GM19467 (cell line): ENCODE results near the gene REG1B.

ENCODE experiments used
- ATAC-seq: cut with Tn5 transposase; IDR thresholded peaks from one replicate; pipeline ENCODE4 v1.9.1; 2021; ENCODE audit warnings: mild to moderate bottlenecking, moderate library complexity; ENCODE audit not compliant: unreplicated experiment

Gene REG1B

GRCh38 chr2:79087785-79088364 is at the start of gene REG1B:
REG1B (minus strand) TSS chr2:79087993; CDS start chr2:79087612, 381 bp downstream.
- ATAC-seq = no peak

DNA sequence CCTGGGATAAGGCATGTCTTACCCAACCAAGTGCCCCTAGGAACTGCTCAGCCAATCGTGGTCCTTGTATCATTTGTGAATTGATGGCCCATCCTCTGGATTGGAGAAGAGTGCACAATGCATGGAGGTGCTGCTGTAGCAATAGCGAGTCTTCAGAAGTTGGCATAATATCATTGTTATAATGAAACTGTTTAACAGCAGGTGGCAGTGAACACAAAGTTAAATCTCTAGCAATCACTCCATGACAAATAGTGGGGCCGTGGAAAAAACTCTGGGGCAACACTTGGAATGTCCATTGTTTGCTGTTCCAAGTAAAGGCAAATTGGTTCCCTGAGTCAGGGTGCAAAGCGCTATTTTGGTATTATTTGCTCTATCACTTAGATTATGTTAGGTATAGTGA is 43.9 kb upstream of the REG1B start:
- no peak for ATAC-seq

DNA sequence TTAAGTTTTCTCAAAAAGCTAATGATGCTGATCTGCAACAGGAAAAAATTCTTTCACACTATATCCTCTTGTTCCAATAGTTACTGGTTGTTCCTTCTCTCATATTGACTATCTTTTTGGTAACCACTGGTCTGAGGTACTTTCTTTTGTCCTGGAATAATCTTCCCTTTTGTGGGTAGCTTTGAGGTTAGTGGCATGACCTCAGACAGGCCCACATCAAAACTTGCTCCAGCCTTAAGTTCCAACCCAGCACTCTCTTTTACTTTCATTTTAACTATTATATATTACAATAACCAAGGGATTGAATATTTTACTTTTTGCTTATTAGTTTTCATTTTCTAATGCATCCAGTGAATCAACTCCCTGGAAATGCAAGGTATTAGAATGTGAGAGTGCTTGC is 42.0 kb upstream of the REG1B start:
- ATAC-seq = no peak

DNA sequence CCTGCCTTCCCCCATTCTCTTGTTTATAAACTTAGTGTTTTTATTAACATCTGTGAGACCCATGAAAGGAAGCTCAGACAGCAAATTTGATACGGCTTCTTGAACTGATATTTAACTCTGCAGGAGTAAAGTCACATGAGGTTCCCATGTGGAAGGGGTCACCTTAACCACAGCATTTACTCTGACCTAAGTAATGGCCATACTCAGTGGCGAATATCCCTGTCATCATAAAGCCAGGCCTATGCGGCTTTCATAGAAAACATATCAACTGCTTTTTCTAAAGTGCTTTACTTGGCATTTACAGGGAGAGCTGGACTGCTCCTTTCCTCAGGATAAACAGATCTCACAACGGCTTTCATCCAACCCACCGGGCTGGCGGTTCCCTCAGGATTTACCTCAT is 41.5 kb upstream of the REG1B start:
- ATAC-seq = no peak

DNA sequence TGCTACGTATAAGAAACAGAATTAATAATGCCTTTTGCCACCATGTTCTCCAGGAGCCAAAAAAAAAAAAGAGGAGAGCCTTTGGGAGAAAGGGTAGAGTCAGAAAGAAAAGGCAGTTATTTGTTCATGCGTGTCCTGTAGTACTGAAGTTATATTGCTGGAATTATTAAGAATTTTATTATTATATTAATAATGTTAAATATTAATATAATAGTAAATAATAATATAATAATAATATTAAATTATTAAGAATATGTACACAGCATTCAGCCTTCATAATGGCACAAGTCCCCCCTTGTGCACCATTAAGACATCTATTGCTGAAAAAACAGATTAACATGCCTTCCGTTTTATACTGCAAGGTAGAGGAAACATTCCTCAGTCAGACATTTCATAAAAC is 40.6 kb upstream of the REG1B start:
- no peak for ATAC-seq

- no peak for ATAC-seq
Measured at GRCh38 chr2:79125721-79125985, 37.9 kb upstream of the REG1B start.

GRCh38 chr2:79124907-79125720 is 37.3 kb upstream of the REG1B start:
- ATAC-seq = no peak

DNA sequence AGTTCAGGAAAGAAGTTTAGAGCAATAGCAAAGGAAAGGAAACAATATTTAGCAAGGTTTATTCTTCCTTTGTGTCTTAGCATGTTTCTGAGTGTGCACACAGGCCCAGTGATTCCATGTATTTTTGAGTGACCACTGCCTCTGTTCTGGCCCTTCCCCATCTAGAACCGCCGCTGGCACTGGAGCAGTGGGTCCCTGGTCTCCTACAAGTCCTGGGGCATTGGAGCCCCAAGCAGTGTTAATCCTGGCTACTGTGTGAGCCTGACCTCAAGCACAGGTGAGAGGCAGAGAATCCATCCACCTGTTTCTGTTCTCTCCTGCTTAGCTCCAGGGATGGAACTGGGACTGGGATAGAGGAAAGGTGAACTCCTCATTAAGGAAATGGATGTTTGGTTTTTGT is 34.9 kb upstream of the REG1B start:
- ATAC-seq = no peak

DNA sequence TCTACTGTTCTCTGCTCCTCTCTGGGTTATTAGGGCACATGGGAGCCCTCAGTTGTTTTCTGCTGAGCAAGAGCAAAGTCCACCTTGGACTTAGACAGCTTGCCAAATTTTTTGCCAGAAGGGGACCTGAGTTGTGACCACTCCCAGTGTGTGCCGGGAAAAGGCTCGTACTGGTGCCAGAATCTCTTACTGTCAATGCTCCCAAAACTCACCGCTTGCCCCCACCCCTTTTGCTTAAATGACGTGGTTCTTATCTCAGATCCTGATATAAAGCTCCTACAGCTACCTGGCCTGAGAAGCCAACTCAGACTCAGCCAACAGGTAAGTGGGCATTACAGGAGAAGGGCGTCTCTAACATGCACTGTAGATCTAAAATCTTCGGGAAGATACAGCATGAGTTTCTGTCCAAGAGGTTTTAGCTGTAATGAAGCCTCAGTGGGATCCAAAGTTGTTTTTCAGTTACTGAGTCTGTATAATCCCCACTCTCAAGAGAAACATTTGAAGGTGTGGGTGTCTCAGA is 32.5 kb upstream of the REG1B start, which contains the start of gene REG1A:
REG1A (plus strand) TSS at position 295 of the 520 bp plus-strand sequence. CDS start 374 bp downstream, outside the sequence.
- no peak for ATAC-seq

DNA sequence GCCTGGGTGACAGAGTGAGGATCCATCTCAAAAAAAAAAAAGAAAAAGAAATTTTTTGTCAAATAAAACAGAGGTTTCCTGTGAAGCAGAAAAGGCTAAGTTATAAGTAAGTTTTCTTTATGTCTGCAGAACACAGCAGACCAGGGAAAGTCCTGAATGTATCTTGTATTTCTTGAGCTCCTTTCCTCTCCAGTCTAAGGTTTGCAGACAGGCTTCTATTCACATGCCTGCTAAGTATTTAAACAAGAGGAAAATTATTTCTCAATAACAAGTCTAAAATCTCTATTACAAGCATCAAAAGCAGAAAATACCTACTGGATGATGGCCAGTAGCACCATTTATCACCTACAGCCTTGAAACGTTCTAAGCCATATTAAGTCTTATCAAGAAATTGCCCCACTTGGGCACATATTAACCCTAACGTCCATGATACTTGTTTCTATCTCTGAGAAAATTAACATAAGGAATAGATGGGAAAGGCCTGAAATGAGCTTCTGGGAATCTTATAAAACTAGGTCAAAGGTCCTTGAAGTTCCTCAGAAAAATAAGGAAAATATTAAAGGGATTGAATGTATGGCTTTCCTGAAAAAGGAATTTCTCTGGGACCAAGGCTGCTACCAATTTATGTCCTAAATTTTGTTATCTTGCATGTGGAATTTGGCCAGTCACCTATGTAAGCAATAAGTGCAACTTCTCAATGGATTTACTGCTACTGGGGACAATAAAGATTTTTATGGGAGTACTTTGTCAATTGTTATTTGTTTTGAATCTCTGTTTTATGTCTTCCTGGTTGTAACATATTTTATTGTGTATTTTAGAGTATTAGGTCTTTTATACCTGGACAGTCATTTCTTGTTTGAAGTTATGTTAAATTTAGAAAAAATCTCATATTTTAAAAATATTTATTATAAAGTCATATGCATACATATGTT is 29.5 kb upstream of the REG1B start:
- no peak for ATAC-seq

- no peak for ATAC-seq
Measured at GRCh38 chr2:79114797-79115494, 27.2 kb upstream of the REG1B start.

DNA sequence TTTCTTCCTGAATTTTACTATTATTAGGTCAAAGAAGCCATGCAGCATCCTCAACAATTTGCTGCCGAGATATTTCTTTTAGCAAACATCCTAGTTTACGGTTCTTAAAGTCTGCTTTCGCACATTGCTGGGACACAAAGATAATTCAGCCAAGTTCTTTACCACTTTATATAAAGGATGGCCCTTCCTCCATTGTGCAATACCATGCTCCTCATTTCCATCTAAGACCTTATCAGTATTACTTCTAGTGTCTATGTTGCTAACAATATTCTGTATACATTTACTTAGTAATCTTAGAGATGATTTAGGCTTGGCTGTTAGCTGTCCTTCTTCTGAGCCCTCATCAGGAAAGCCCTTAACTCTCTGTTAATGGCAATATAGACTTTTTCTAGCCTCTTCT is 24.5 kb upstream of the REG1B start:
- ATAC-seq = no peak

- no peak for ATAC-seq
Measured at GRCh38 chr2:79105259-79105658, 17.5 kb upstream of the REG1B start.

DNA sequence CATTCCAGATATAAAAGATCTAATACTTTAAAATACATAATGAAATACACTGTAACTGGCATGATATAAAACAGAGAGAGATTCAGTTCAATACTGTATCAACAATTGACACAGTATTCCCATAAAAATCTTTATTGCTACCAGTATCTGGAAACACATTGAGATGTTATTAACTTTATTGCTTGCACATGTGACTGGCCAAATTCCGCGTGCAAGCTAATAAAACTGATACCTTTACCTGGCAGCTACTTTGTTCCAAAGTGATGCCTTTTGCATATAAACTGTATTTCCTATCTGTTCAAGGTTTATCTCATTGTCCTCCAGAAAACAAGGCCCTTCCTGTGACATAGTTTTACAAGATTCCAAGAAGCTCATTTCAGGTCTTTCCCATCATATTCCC is 15.4 kb upstream of the REG1B start:
- ATAC-seq = no peak

DNA sequence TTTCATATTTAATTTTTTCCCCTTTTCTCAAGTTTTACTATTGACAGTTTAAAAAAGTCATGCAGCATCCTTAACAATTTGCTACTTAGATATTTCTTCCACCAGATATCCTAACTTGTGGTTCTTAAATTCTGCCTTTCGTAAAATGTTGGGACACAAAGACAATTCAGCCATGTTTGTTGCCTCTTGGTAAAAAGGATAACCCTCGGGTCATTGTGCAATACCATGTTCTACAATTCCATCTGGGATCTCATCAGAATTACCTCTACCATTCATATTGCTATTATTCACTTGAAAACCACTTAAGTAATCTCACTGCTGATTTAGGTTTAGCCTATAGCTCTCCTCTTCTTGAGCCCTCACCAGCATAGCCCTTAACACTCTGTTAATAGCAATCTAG is 13.2 kb upstream of the REG1B start:
- ATAC-seq = no peak

DNA sequence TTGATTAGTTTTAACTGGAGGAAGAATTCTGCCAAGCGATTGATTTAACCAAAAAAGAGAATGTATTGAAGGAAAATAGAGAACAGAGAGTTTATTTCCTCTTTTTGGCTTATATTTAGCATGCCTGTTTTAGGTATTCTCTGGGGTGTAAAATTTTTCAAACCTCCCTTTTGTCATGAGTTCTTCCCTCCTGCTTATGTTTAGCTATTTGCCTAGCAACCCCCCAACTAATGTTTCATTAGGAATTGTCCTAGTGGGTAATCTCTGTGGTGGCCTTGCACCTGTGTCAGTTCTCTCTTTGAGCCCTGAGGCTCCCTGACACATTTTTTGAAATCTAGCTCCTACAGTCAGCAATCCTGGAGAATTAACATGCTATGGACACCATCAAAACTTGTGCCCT is 12.5 kb upstream of the REG1B start:
- ATAC-seq = no peak

GRCh38 chr2:79099140-79099686 is 11.4 kb upstream of the REG1B start:
- ATAC-seq = no peak

DNA sequence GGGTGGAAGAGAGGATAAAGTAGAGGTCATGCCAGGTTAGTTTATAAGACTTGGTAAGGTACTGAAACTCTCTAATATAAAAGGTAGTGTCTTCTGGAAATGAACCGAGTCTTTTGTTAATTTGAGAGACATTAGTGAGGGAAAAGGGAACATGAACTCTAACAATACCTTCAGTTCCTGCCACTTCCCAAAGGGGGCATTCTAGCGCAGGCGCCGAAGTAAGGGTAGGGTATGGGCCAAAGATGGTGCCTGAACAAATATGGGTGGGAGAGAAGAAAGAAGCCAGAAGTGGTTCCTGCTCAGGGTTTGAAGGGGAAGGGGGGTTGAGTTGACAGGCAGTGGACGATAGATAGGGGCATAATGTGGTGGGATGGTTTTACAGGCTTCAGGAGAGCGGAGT is 10.1 kb upstream of the REG1B start:
- no peak for ATAC-seq

GRCh38 chr2:79090693-79091092 is 2.9 kb upstream of the REG1B start:
- ATAC-seq = no peak

- ATAC-seq = no peak
Measured at GRCh38 chr2:79086255-79086654, 1.5 kb downstream of the REG1B start.

GRCh38 chr2:79085382-79085781 is 2.4 kb downstream of the REG1B start:
- no peak for ATAC-seq
